A673 (cell line): ENCODE results near the gene PLCB4.

Experiments
- EZH2 ChIP-seq: fragments of 200-600 bp; sonication (generic); IDR thresholded peaks from 2 replicates; pipeline ENCODE4 v1.6.1; 2017; ENCODE audit warnings: borderline replicate concordance, low read depth, mild to moderate bottlenecking, mixed read lengths, antibody characterized with exemption, low read length; ENCODE audit not compliant: poor library complexity, severe bottlenecking
- TF ChIP-seq, protein P1 (sequence below): fragments of 300-800, 200-600 bp; sonication (generic); conservative IDR thresholded peaks from 2 replicates; pipeline ENCODE4 v1.5.1; 2017; ENCODE audit warnings: low read depth, mild to moderate bottlenecking, antibody characterized with exemption, low read length, moderate library complexity, mixed read lengths

DNA sequence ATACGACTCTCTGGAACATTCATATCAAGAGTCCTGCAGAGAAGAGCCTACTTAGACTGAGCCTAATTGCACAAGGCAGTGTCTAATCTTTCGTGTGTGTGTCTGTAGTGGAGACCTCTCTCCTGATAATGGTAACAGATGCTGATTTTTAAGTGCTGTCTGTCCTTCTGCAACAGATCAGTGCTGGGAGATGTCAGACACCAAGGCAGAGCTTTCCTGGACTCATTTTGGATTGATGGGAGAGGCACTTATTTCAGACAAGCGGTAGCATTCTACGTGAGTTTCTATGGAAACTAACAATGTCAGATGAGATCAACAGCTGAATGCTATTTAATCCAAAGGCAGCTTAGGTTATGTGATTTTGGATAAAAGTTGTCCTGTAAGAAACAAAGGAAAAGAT is 167.6 kb downstream of the PLCB4 start:
- TF ChIP-seq, protein P1, sequence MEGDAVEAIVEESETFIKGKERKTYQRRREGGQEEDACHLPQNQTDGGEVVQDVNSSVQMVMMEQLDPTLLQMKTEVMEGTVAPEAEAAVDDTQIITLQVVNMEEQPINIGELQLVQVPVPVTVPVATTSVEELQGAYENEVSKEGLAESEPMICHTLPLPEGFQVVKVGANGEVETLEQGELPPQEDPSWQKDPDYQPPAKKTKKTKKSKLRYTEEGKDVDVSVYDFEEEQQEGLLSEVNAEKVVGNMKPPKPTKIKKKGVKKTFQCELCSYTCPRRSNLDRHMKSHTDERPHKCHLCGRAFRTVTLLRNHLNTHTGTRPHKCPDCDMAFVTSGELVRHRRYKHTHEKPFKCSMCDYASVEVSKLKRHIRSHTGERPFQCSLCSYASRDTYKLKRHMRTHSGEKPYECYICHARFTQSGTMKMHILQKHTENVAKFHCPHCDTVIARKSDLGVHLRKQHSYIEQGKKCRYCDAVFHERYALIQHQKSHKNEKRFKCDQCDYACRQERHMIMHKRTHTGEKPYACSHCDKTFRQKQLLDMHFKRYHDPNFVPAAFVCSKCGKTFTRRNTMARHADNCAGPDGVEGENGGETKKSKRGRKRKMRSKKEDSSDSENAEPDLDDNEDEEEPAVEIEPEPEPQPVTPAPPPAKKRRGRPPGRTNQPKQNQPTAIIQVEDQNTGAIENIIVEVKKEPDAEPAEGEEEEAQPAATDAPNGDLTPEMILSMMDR = no peak
- TF ChIP-seq EZH2 = no peak
